ENCODE measurements around the gene LRP8. TPM values are rescaled to one million over a fixed set of nuclear protein-coding genes. Genes with fewer than 3 reads are reported as not detected.
A peak's percentile ranks its signal among the peaks of the same experiment; 100 is the strongest.

The LRP8 gene
- total and polyA plus RNA-seq, 2 of the 13 experiments (the other 11 are each of a cell fraction or from before 2014, with no cell fraction given): 17.3 to 17.4 TPM

- TF ChIP-seq MEF2D (CRISPR knock-in tag; IDR thresholded peaks at IDR 0.05) (peak; percentile 41; the same call in 1 of the 2 replicates), PLRG1 (conservative IDR thresholded peaks at IDR 0.05) (no peak), SP4 (CRISPR knock-in tag; IDR thresholded peaks at IDR 0.05) (peak; percentile 92), MZF1 (CRISPR knock-in tag; IDR thresholded peaks at IDR 0.05; ENCODE audit: borderline replicate concordance) (no peak), MTF1 (CRISPR knock-in tag; IDR thresholded peaks at IDR 0.05) (no peak; the same call in 1 of the 2 replicates), ZNF577 (CRISPR knock-in tag; IDR thresholded peaks at IDR 0.05; ENCODE audit: borderline replicate concordance, low read depth) (no peak), MAFG (CRISPR knock-in tag; IDR thresholded peaks at IDR 0.05) (no peak), SRF (IDR thresholded peaks at IDR 0.05; ENCODE audit: low read depth, low read length) (peak; percentile 76; the same call in 1 of the 2 replicates), NONO (IDR thresholded peaks at IDR 0.05) (no peak), NONO (CRISPR knock-in tag; conservative IDR thresholded peaks at IDR 0.05) (peak; percentile 71; the same call in 1 of the 2 replicates), FOXK1 (CRISPR knock-in tag; IDR thresholded peaks at IDR 0.05; ENCODE audit: borderline replicate concordance, low read depth) (peak; percentile 98), SETDB1 (CRISPR knock-in tag; IDR thresholded peaks at IDR 0.05; ENCODE audit: borderline replicate concordance) (no peak), ZNF670 (CRISPR knock-in tag; IDR thresholded peaks at IDR 0.05; ENCODE audit: borderline replicate concordance) (no peak), MLLT10 (CRISPR knock-in tag; IDR thresholded peaks at IDR 0.05) (no peak), KLF9 (CRISPR knock-in tag; IDR thresholded peaks at IDR 0.05; ENCODE audit: low read depth) (no peak), ZNF547 (CRISPR knock-in tag; IDR thresholded peaks at IDR 0.05) (peak; percentile 64; the same call in 1 of the 2 replicates), ATF7 (IDR thresholded peaks at IDR 0.05) (peak; percentile 60; the same call in 1 of the 2 replicates), ATF7 (CRISPR knock-in tag; IDR thresholded peaks at IDR 0.05) (peak; percentile 67; the same call in 1 of the 2 replicates), ARNT (IDR thresholded peaks at IDR 0.05) (no peak), NFAT5 (CRISPR knock-in tag; IDR thresholded peaks at IDR 0.05) (no peak), NFYC (CRISPR knock-in tag; IDR thresholded peaks at IDR 0.05) (peak; percentile 55; the same call in 1 of the 2 replicates)
- TF ChIP-seq, protein P1, sequence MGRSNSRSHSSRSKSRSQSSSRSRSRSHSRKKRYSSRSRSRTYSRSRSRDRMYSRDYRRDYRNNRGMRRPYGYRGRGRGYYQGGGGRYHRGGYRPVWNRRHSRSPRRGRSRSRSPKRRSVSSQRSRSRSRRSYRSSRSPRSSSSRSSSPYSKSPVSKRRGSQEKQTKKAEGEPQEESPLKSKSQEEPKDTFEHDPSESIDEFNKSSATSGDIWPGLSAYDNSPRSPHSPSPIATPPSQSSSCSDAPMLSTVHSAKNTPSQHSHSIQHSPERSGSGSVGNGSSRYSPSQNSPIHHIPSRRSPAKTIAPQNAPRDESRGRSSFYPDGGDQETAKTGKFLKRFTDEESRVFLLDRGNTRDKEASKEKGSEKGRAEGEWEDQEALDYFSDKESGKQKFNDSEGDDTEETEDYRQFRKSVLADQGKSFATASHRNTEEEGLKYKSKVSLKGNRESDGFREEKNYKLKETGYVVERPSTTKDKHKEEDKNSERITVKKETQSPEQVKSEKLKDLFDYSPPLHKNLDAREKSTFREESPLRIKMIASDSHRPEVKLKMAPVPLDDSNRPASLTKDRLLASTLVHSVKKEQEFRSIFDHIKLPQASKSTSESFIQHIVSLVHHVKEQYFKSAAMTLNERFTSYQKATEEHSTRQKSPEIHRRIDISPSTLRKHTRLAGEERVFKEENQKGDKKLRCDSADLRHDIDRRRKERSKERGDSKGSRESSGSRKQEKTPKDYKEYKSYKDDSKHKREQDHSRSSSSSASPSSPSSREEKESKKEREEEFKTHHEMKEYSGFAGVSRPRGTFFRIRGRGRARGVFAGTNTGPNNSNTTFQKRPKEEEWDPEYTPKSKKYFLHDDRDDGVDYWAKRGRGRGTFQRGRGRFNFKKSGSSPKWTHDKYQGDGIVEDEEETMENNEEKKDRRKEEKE (IDR thresholded peaks at IDR 0.05): no peak
Measured at GRCh38 chr1:53238197-53239155, 89.4 kb downstream of the LRP8 start, which contains the start of gene MAGOH (continued).
